GM10266 (cell line): ENCODE results near the gene TOGARAM2.

ENCODE experiments used
- DNase-seq: peaks from one replicate; pipeline ENCODE4 v3.0.0; 2012; ENCODE audit errors: extremely low spot score
- CTCF ChIP-seq: IDR thresholded peaks from 2 replicates; pipeline ENCODE4 v1.5.1; 2012; ENCODE audit warnings: mild to moderate bottlenecking, low read depth; ENCODE audit not compliant: control insufficient read depth, insufficient read depth; ENCODE audit errors: missing control alignments

TOGARAM2 gene

GRCh38 chr2:29035016-29035745 lies 54.1 kb downstream of the TOGARAM2 start:
- no peak for DNase-seq
- no peak for TF ChIP-seq CTCF

GRCh38 chr2:29039718-29040480 lies 58.8 kb downstream of the TOGARAM2 start:
- DNase-seq, result no peak
- TF ChIP-seq CTCF, result no peak

DNA sequence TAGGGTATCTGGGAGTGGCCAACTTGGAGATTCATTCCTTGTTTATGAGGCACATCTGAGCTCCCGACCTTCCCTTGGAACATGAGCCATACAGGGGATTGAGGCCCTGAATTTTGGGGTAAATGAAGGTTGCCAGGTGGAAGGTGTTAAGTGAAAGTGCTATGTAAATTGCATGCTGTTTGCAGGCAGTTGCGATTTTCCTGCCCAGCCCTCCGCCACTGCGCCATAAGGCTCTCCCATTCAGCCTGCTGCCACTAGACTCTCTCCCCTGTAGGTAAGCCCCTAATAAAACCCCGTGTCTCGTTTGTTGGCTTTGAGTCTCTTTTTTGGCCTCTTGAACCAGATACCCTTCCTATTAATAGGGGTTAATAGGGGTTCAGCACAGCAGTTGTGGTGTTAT lies 59.5 kb downstream of the TOGARAM2 start:
- no peak for TF ChIP-seq CTCF
- DNase-seq, result no peak

DNA sequence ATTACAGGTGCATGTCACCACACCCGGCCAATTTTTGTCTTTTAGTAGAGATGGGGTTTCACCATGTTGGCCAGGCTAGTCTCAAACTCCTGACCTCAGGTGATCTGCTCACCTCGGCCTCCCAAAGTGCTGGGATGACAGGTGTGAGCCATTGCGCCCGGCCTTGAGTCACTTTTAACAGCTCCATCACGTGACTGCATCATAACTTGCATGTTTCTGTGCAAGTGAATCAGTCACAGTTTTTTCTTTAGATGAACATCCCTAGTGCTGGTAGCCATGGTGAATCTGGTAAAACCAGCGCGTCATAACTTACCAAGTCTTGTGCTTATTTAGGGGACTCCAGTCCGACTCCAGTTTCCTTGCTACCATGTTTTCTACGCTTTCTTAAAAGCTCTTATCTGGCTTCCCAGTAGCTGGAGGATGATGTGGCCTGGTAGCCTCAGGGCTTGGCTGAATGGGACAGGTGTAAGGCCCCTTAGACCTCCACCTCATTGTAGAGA lies 60.1 kb downstream of the TOGARAM2 start:
- TF ChIP-seq CTCF, result no peak
- no peak for DNase-seq

- no peak for TF ChIP-seq CTCF
- DNase-seq, result no peak
Observed at GRCh38 chr2:29042561-29043075, 61.5 kb downstream of the TOGARAM2 start.

- no peak for TF ChIP-seq CTCF
- no peak for DNase-seq
Observed at GRCh38 chr2:29044459-29044858, 63.4 kb downstream of the TOGARAM2 start.

GRCh38 chr2:29046321-29046720 lies 65.2 kb downstream of the TOGARAM2 start:
- no peak for TF ChIP-seq CTCF
- no peak for DNase-seq
